Immature natural killer cell (primary cell): Measurements from ENCODE around the gene EXD2. TPM values are rescaled to one million over a fixed set of nuclear protein-coding genes. Genes with fewer than 3 reads are reported as not detected.
"Not testable (repeated sequence)": the region's sequence is repeated elsewhere in the genome, so short reads cannot be mapped to it uniquely, and the experiment has no call there.

Experiments
- DNase-seq, 3 donors: peaks; one replicate each; pipeline ENCODE4 v3.0.0; 2022; ENCODE audit warnings: mixed read lengths in 1 of 3
- H3K27ac Mint-ChIP-seq, 6 donors: one replicate each; pipeline ENCODE4 v1.8.0; 2020; ENCODE audit warnings: mixed read lengths in 6 of 6, mild to moderate bottlenecking in 5 of 6, inconsistent platforms in 4 of 6, moderate library complexity in 3 of 6
- H3K27me3 Mint-ChIP-seq, 3 donors: one replicate each; pipeline ENCODE4 v1.8.0; 2020 to 2021; ENCODE audit warnings: low read depth in 3 of 3, mild to moderate bottlenecking in 3 of 3, mixed read lengths in 3 of 3, moderate library complexity in 3 of 3, inconsistent platforms in 1 of 3
- H3K36me3 Mint-ChIP-seq, 3 donors: one replicate each; pipeline ENCODE4 v1.8.0; 2020; ENCODE audit warnings: mixed read lengths in 3 of 3, inconsistent platforms in 2 of 3, mild to moderate bottlenecking in 2 of 3
- H3K4me1 Mint-ChIP-seq, 2 donors: one replicate each; pipeline ENCODE4 v1.8.0; 2020; ENCODE audit warnings: inconsistent platforms in 2 of 2, mild to moderate bottlenecking in 2 of 2, mixed read lengths in 2 of 2, moderate library complexity in 1 of 2
- H3K4me3 Mint-ChIP-seq, 5 donors: one replicate each; pipeline ENCODE4 v1.8.0; 2020; ENCODE audit warnings: mild to moderate bottlenecking in 5 of 5, mixed read lengths in 5 of 5, inconsistent platforms in 3 of 5, moderate library complexity in 3 of 5
- H3K9me3 Mint-ChIP-seq, 6 donors: one replicate each; pipeline ENCODE4 v1.8.0; 2020; ENCODE audit warnings: mild to moderate bottlenecking in 6 of 6, mixed read lengths in 6 of 6, inconsistent platforms in 4 of 6, moderate library complexity in 3 of 6
- polyA plus RNA-seq, 3 donors: library from polyadenylated mRNA; unstranded; fragments of 300-500 nt; fragmentation: Illumina TruSeq; gene quantifications; one replicate each; pipeline ENCODE4 v1.2.3, GENCODE V29; 2021

Gene EXD2
- polyA plus RNA-seq, 3 donors from 2014 or later: 2.2 to 4.8 (median 3.5) TPM

GRCh38 chr14:69266572-69267345 is 75.5 kb downstream of the EXD2 start:
- no peaks in the 10 kb centered on the region for H3K4me1 Mint-ChIP-seq
- peaks cover 4 to 15% (median 5%) of the 10 kb centered on the region in 3 donors for H3K27me3 Mint-ChIP-seq
- no peaks in the 10 kb centered on the region for H3K36me3 Mint-ChIP-seq
- peaks cover 0 to 2% (median 0%) of the 10 kb centered on the region in 6 donors for H3K9me3 Mint-ChIP-seq
- no peak overlapping the region for H3K4me3 Mint-ChIP-seq
- H3K27ac Mint-ChIP-seq: no peak overlapping the region
- DNase-seq: no peak

- Mint-ChIP-seq H3K27me3 (peaks cover 2 to 8% (median 4%) of the 10 kb centered on the region in 3 donors), H3K36me3 (no peaks in the 10 kb centered on the region), H3K9me3 (peaks cover 0 to 2% (median 0%) of the 10 kb centered on the region in 6 donors), H3K4me3 (no peak overlapping the region), H3K27ac (no peak overlapping the region), H3K4me1 (no peaks in the 10 kb centered on the region)
- no peak for DNase-seq
Measured at GRCh38 chr14:69267492-69267891, 76.2 kb downstream of the EXD2 start.

- H3K36me3 Mint-ChIP-seq: no peaks in the 10 kb centered on the region
- no peak for DNase-seq
- H3K9me3 Mint-ChIP-seq: no peaks in the 10 kb centered on the region
- no peak overlapping the region for H3K27ac Mint-ChIP-seq
- no peak overlapping the region for H3K4me3 Mint-ChIP-seq
- H3K27me3 Mint-ChIP-seq: peaks cover 4 to 8% (median 4%) of the 10 kb centered on the region in 3 donors
- no peaks in the 10 kb centered on the region for H3K4me1 Mint-ChIP-seq
Measured at GRCh38 chr14:69268223-69268622, 76.9 kb downstream of the EXD2 start.

GRCh38 chr14:69268763-69269162 is 77.5 kb downstream of the EXD2 start:
- no peaks in the 10 kb centered on the region for H3K36me3 Mint-ChIP-seq

GRCh38 chr14:69269381-69269780 is 78.1 kb downstream of the EXD2 start:
- no peak overlapping the region for H3K4me3 Mint-ChIP-seq
- no peak overlapping the region for H3K27ac Mint-ChIP-seq
- DNase-seq: no peak
- H3K9me3 Mint-ChIP-seq: no peaks in the 10 kb centered on the region
- H3K27me3 Mint-ChIP-seq: peaks cover 0 to 5% (median 5%) of the 10 kb centered on the region in 3 donors
- H3K36me3 Mint-ChIP-seq: no peaks in the 10 kb centered on the region
- H3K4me1 Mint-ChIP-seq: no peaks in the 10 kb centered on the region

More at GRCh38 chr14:69268763-69269162, 77.5 kb downstream of the EXD2 start:
- H3K4me1 Mint-ChIP-seq: no peaks in the 10 kb centered on the region
- no peak overlapping the region for H3K27ac Mint-ChIP-seq
- H3K4me3 Mint-ChIP-seq: no peak overlapping the region
- peaks cover 2 to 7% (median 5%) of the 10 kb centered on the region in 3 donors for H3K27me3 Mint-ChIP-seq
- no peak for DNase-seq
- H3K9me3 Mint-ChIP-seq: no peaks in the 10 kb centered on the region

- no peaks in the 10 kb centered on the region for H3K36me3 Mint-ChIP-seq
- no peak overlapping the region for H3K4me3 Mint-ChIP-seq
- no peaks in the 10 kb centered on the region for H3K4me1 Mint-ChIP-seq
- no peak overlapping the region for H3K27ac Mint-ChIP-seq
- H3K27me3 Mint-ChIP-seq: peaks cover 0 to 5% (median 4%) of the 10 kb centered on the region in 3 donors
- no peak for DNase-seq
- no peaks in the 10 kb centered on the region for H3K9me3 Mint-ChIP-seq
Measured at GRCh38 chr14:69270097-69270496, 78.8 kb downstream of the EXD2 start.

- Mint-ChIP-seq H3K9me3 (no peaks in the 10 kb centered on the region), H3K36me3 (no peaks in the 10 kb centered on the region), H3K4me1 (no peaks in the 10 kb centered on the region), H3K27ac (no peak overlapping the region), H3K4me3 (no peak overlapping the region), H3K27me3 (peaks cover 0 to 6% (median 3%) of the 10 kb centered on the region in 3 donors)
- DNase-seq: no peak
Measured at GRCh38 chr14:69270795-69271708, 79.8 kb downstream of the EXD2 start.

- Mint-ChIP-seq H3K9me3 (no peaks in the 10 kb centered on the region), H3K4me3 (no peak overlapping the region), H3K27me3 (peaks cover 0 to 11% (median 3%) of the 10 kb centered on the region in 3 donors), H3K36me3 (no peaks in the 10 kb centered on the region), H3K27ac (no peak overlapping the region), H3K4me1 (no peaks in the 10 kb centered on the region)
- DNase-seq: no peak
Measured at GRCh38 chr14:69274321-69274720, 83.0 kb downstream of the EXD2 start.

GRCh38 chr14:69275331-69275730 is 84.0 kb downstream of the EXD2 start:
- Mint-ChIP-seq H3K4me1 (no peaks in the 10 kb centered on the region), H3K27me3 (peaks cover 0 to 11% (median 3%) of the 10 kb centered on the region in 3 donors), H3K27ac (no peak overlapping the region), H3K36me3 (no peaks in the 10 kb centered on the region), H3K9me3 (no peaks in the 10 kb centered on the region), H3K4me3 (no peak overlapping the region)
- no peak for DNase-seq

GRCh38 chr14:69277356-69277755 is 86.1 kb downstream of the EXD2 start:
- H3K27ac Mint-ChIP-seq, DNase-seq, H3K27me3 Mint-ChIP-seq, H3K4me1 Mint-ChIP-seq, H3K4me3 Mint-ChIP-seq, H3K36me3 Mint-ChIP-seq, H3K9me3 Mint-ChIP-seq: not testable (repeated sequence)

GRCh38 chr14:69280746-69281291 is 89.5 kb downstream of the EXD2 start:
- H3K4me3 Mint-ChIP-seq: no peak overlapping the region
- H3K27ac Mint-ChIP-seq: no peak overlapping the region
- DNase-seq: no peak
- no peaks in the 10 kb centered on the region for H3K9me3 Mint-ChIP-seq
- peaks cover 0 to 9% (median 3%) of the 10 kb centered on the region in 3 donors for H3K27me3 Mint-ChIP-seq
- no peaks in the 10 kb centered on the region for H3K4me1 Mint-ChIP-seq
- no peaks in the 10 kb centered on the region for H3K36me3 Mint-ChIP-seq

GRCh38 chr14:69281450-69282169 is 90.3 kb downstream of the EXD2 start:
- peaks cover 0 to 5% (median 3%) of the 10 kb centered on the region in 3 donors for H3K27me3 Mint-ChIP-seq
- DNase-seq: no peak
- no peaks in the 10 kb centered on the region for H3K36me3 Mint-ChIP-seq
- no peaks in the 10 kb centered on the region for H3K9me3 Mint-ChIP-seq
- H3K4me3 Mint-ChIP-seq: no peak overlapping the region
- no peak overlapping the region for H3K27ac Mint-ChIP-seq
- no peaks in the 10 kb centered on the region for H3K4me1 Mint-ChIP-seq

GRCh38 chr14:69282448-69282847 is 91.2 kb downstream of the EXD2 start:
- Mint-ChIP-seq H3K27ac (no peak overlapping the region), H3K36me3 (no peaks in the 10 kb centered on the region), H3K9me3 (no peaks in the 10 kb centered on the region), H3K4me3 (no peak overlapping the region), H3K27me3 (peaks cover 0 to 5% (median 3%) of the 10 kb centered on the region in 3 donors), H3K4me1 (no peaks in the 10 kb centered on the region)
- no peak for DNase-seq
